Naive thymus-derived CD4-positive, alpha-beta T cell (primary cell): ENCODE results near the gene RDH13. TPM values are rescaled to one million over a fixed set of nuclear protein-coding genes. Genes with fewer than 3 reads are reported as not detected.
"Not testable (repeated sequence)": the region's sequence is repeated elsewhere in the genome, so short reads cannot be mapped to it uniquely, and the experiment has no call there.

Source experiments
- ATAC-seq: fragments of 150-1000 bp; cut with Tn5 transposase; 2 replicates; pipeline ENCODE4 v1.10.0; 2021; ENCODE audit warnings: mild to moderate bottlenecking, moderate library complexity
- CTCF ChIA-PET: fragments of 350-600 bp; sonication (Branson Sonifier 250); formaldehyde crosslinking; loops from one replicate; lab custom pipeline; 2021; ENCODE audit warnings: antibody characterized with exemption; lab: Charles Lee
- POLR2A ChIA-PET: fragments of 350-600 bp; sonication (Branson Sonifier 250); formaldehyde crosslinking; loops from one replicate; lab custom pipeline; 2021; ENCODE audit warnings: antibody characterized with exemption, inconsistent platforms; lab: Charles Lee
- DNase-seq, 9 donors: peaks; one replicate each; pipeline versions ENCODE4 v3.0.0 to v3.0.0-alpha.2; 2020 to 2022; ENCODE audit warnings: mixed read lengths in 1 of 9
- H3K27ac ChIP-seq: one replicate; pipeline ENCODE4 v1.7.0; 2013; ENCODE audit warnings: mild to moderate bottlenecking, low read depth, low read length, moderate library complexity
- H3K27me3 ChIP-seq, 2 donors: one replicate each; pipeline ENCODE4 v1.7.0; 2013; ENCODE audit warnings: low read length in 2 of 2, mild to moderate bottlenecking in 2 of 2, moderate library complexity in 2 of 2; ENCODE audit not compliant: control insufficient read depth in 2 of 2, insufficient read depth in 2 of 2
- H3K36me3 ChIP-seq, 3 experiments: 1 replicate in 2 of 3; 2 replicates in 1 of 3; pipeline ENCODE4 v1.7.0; 2013; ENCODE audit warnings: low read length in 3 of 3, mild to moderate bottlenecking in 3 of 3, moderate library complexity in 1 of 3; ENCODE audit not compliant: insufficient read depth in 3 of 3, control insufficient read depth in 2 of 3
- H3K4me1 ChIP-seq, 2 donors: one replicate each; pipeline ENCODE4 v1.7.0; 2013; ENCODE audit warnings: low read length in 2 of 2, mild to moderate bottlenecking in 2 of 2, moderate library complexity in 1 of 2; ENCODE audit not compliant: control insufficient read depth in 2 of 2, insufficient read depth in 2 of 2
- H3K4me3 ChIP-seq: 2 replicates; pipeline ENCODE4 v1.7.0; 2013; ENCODE audit warnings: mild to moderate bottlenecking, low read length
- H3K9me3 ChIP-seq, 3 experiments: 1 replicate in 2 of 3; 2 replicates in 1 of 3; pipeline ENCODE4 v1.7.0; 2013; ENCODE audit warnings: low read length in 3 of 3; ENCODE audit not compliant: control insufficient read depth in 2 of 3
- H3K27ac Mint-ChIP-seq, 9 donors: one replicate each; pipeline ENCODE4 v1.8.0; 2020 to 2022; ENCODE audit warnings: mixed read lengths in 9 of 9, mild to moderate bottlenecking in 8 of 9, moderate library complexity in 5 of 9, inconsistent platforms in 2 of 9
- H3K27me3 Mint-ChIP-seq, 5 donors: one replicate each; pipeline ENCODE4 v1.8.0; 2021 to 2022; ENCODE audit warnings: mixed read lengths in 5 of 5, mild to moderate bottlenecking in 1 of 5
- H3K36me3 Mint-ChIP-seq, 5 donors: one replicate each; pipeline ENCODE4 v1.8.0; 2020 to 2022; ENCODE audit warnings: mixed read lengths in 5 of 5, mild to moderate bottlenecking in 3 of 5, inconsistent platforms in 1 of 5
- H3K4me1 Mint-ChIP-seq, 7 donors: one replicate each; pipeline ENCODE4 v1.8.0; 2020 to 2022; ENCODE audit warnings: mixed read lengths in 7 of 7, mild to moderate bottlenecking in 3 of 7, inconsistent platforms in 1 of 7
- H3K4me3 Mint-ChIP-seq, 10 donors: one replicate each; pipeline ENCODE4 v1.8.0; 2020 to 2022; ENCODE audit warnings: mild to moderate bottlenecking in 10 of 10, mixed read lengths in 10 of 10, moderate library complexity in 6 of 10, inconsistent platforms in 2 of 10
- H3K9me3 Mint-ChIP-seq, 11 donors: one replicate each; pipeline ENCODE4 v1.8.0; 2020 to 2022; ENCODE audit warnings: mixed read lengths in 11 of 11, mild to moderate bottlenecking in 4 of 11, inconsistent platforms in 1 of 11, moderate library complexity in 1 of 11
- intact Hi-C, 2 donors: fragments of 100-400 bp; cut with micrococcal nuclease; formaldehyde crosslinking; loops; one replicate each; pipeline ENCODE4 v1.15.1; 2023
- polyA plus RNA-seq, 2 donors: library from polyadenylated mRNA; unstranded; fragments of 300-500 nt; fragmentation: Illumina TruSeq; gene quantifications; one replicate each; pipeline ENCODE4 v1.2.3, GENCODE V29; 2021
- total RNA-seq, 6 experiments: library from RNA in 5 of 6; stranded (reverse) in 5 of 6; gene quantifications; 1 replicate in 5 of 6; 2 replicates in 1 of 6; pipeline ENCODE4 v1.2.3 and lab custom pipeline; 2021 to 2026

The RDH13 gene, protein sequence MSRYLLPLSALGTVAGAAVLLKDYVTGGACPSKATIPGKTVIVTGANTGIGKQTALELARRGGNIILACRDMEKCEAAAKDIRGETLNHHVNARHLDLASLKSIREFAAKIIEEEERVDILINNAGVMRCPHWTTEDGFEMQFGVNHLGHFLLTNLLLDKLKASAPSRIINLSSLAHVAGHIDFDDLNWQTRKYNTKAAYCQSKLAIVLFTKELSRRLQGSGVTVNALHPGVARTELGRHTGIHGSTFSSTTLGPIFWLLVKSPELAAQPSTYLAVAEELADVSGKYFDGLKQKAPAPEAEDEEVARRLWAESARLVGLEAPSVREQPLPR
- total RNA-seq (10 to 100 TPM; 14.5 to 24.8 (median 19.0) TPM), polyA plus RNA-seq (10 to 100 TPM in 1 of 2 donors, 1 to 10 TPM in 1; 9.4 to 24.8 TPM), total RNA-seq (lab: John Stamatoyannopoulos, UW) (15.1 reads per million, percentile 44 among the genes with 10 or more reads in this experiment)

DNA sequence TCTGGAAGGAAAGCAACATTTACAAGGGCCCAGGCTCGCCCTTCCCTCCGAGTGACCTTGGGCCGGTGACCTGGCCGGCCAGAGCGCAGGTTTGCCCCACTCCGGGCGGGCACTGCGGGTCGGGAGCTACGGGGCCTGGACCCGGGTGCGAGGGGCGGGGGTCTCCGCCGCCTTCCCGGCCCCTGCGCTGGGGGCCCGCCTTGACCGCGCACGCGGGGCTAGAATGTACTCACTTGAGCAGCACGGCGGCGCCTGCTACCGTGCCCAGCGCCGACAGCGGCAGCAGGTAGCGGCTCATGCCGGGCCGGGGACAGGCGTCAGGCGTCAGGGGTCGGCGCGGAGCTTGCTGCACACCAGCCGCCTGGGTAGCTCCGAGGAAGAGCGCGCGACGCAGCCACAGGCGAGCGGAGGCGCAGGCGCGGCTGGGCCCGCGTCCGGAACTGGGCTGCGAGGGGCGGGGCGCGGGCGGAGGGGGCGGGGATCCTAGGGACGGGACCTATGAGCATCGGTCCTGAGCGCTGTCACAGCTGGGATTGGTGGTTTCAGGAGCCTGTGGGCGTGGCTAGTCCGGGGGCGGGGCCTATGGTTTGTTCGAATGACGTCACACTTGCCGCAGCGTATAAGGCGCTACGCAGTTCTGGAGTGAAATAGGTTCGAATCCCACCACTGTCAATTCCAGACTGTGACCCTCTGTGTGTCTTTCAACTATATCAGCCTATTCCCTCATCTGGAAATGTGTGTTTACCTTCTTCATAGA, at the start of gene RDH13:
RDH13 (minus strand) TSS at position 414 of the 757 bp plus-strand sequence; CDS start at position 298, 116 bp downstream.
- peaks cover 0 to 5% (median 0%) of the 10 kb centered on the region in 11 donors for H3K9me3 Mint-ChIP-seq
- H3K27ac Mint-ChIP-seq, result peak within 1 kb of the TSS; percentile 31 to 88 (median 77)
- H3K27me3 Mint-ChIP-seq, result peaks cover 19 to 36% (median 22%) of the 10 kb centered on the region in 5 donors
- intact Hi-C loops, result loop anchor here (1.0 to 5.0 kb wide), 10 partner anchors 18 to 398 kb away; partner anchors contain the start of genes PPP1R12C (in 2 of the 2), HSPBP1 (in 1 of the 2), ISOC2 (in 1 of the 2) and UBE2S (in 1 of the 2)
- H3K36me3 ChIP-seq, result peaks cover 0 to 14% (median 0%) of the 10 kb centered on the region in 3 experiments
- H3K4me3 ChIP-seq, result peak within 1 kb of the TSS; percentile 74
- DNase-seq (peak; percentile 95 to 99 (median 97)), ATAC-seq (peak; percentile 100)
- H3K4me3 Mint-ChIP-seq, result peak within 1 kb of the TSS; percentile 65 to 94 (median 86)
- peaks cover 0 to 9% of the 10 kb centered on the region in 2 donors for H3K27me3 ChIP-seq
- H3K4me1 Mint-ChIP-seq, result peaks cover 0 to 33% (median 18%) of the 10 kb centered on the region in 7 donors
- POLR2A ChIA-PET, result interaction anchor here (0.7 to 1.1 kb wide), 5 partner anchors 17 to 269 kb away, joined by 3 to 12 read pairs (median 4); partner anchors contain the start of gene PPP1R12C
- H3K36me3 Mint-ChIP-seq, result peaks cover 0 to 17% (median 10%) of the 10 kb centered on the region in 5 donors
- H3K9me3 ChIP-seq, result no peaks in the 10 kb centered on the region
- peaks cover 7 to 10% of the 10 kb centered on the region in 2 donors for H3K4me1 ChIP-seq
- peak within 1 kb of the TSS; percentile 78 for H3K27ac ChIP-seq
- CTCF ChIA-PET, result interaction anchor here (1.0 kb wide), 1 partner anchor 13 kb away, joined by 3 read pairs; no protein-coding TSS in a partner anchor

DNA sequence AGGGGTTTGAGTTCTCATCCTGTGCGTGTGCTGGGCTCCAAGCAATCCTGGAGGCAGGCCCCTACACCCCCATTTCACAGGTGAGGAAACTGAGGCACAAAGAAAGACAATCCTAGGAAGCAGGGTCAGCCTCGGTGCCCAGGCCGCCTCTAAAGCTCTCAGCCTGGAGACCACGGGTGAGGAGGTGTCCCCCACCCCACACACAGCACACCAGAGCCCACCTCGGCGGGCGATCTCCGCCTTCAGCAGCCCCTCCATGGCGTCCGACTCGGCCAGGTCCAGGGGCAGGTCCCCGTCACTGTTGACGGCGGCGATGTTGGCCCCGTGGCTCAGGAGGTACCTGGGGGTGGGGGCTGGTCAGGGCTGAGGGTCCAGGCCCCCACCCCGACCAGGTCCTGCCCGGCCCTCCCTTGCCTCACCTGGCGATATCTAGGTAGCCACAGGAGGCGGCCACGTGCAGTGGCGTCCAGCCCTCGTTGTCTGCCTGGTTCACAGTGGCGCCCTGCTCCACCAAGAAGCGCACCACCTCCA, 49.4 kb upstream of the RDH13 start:
- Mint-ChIP-seq H3K27ac (no peak overlapping the region), H3K9me3 (peaks cover 0 to 2% (median 0%) of the 10 kb centered on the region in 11 donors), H3K4me1 (peaks cover 14 to 30% (median 21%) of the 10 kb centered on the region in 7 donors), H3K27me3 (no peaks in the 10 kb centered on the region), H3K4me3 (no peak overlapping the region), H3K36me3 (peaks cover 0 to 18% (median 9%) of the 10 kb centered on the region in 5 donors)
- H3K4me1 ChIP-seq, result peaks cover 7 to 11% of the 10 kb centered on the region in 2 donors
- peaks cover 0 to 38% (median 0%) of the 10 kb centered on the region in 3 experiments for H3K36me3 ChIP-seq
- intact Hi-C loops, result loop anchor here in 1 of 2 donors (10.0 kb wide), 1 partner anchor 998 kb away; the partner anchor contains the start of genes PRPF31 and TFPT
- ATAC-seq, result no peak
- no peak overlapping the region for H3K4me3 ChIP-seq
- POLR2A ChIA-PET, result no interaction called here
- DNase-seq, result no peak
- H3K27me3 ChIP-seq, result no peaks in the 10 kb centered on the region
- H3K9me3 ChIP-seq, result no peaks in the 10 kb centered on the region
- CTCF ChIA-PET, result no interaction called here
- H3K27ac ChIP-seq, result no peak overlapping the region

DNA sequence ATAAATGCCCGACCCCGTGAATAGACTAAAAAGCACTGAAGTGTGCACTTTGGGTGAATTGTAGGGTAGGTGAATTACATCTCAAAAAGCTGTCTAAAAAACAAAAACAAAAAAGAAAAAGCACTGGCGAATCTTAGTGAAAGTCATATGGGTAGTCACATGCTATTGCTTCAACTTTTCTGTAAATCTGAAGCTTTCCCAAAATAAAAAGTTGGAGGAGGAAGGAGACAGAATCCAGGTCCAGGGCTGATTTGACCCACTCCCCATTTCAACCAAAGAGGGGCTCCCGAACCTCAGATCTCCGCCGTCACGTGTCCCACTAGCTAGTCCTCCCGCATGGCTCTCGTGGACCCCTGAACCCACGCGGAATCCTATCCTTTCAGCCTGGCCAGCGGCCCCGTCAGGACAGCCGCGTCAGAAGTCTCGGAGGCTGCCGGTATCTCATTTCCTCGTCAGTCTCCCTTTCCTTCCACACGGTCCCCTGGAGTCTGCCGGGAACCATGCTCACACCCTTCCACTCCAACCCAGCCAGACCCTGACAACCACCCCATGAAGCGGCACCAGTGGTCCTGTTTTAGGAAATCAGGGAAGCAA, 48.4 kb upstream of the RDH13 start:
- Mint-ChIP-seq H3K9me3 (peaks cover 0 to 2% (median 0%) of the 10 kb centered on the region in 11 donors), H3K36me3 (peaks cover 0 to 21% (median 9%) of the 10 kb centered on the region in 5 donors), H3K4me3 (no peak overlapping the region), H3K4me1 (peaks cover 15 to 25% (median 17%) of the 10 kb centered on the region in 7 donors), H3K27me3 (no peaks in the 10 kb centered on the region), H3K27ac (peak overlapping the region in 1 of 9 donors; percentile 26)
- H3K4me1 ChIP-seq, result peaks cover 7 to 11% of the 10 kb centered on the region in 2 donors
- no peaks in the 10 kb centered on the region for H3K27me3 ChIP-seq
- CTCF ChIA-PET, result no interaction called here
- H3K9me3 ChIP-seq, result no peaks in the 10 kb centered on the region
- POLR2A ChIA-PET, result no interaction called here
- H3K27ac ChIP-seq, result no peak overlapping the region
- intact Hi-C loops, result loop anchor here in 1 of 2 donors (10.0 kb wide), 1 partner anchor 997 kb away; the partner anchor contains the start of genes PRPF31 and TFPT
- DNase-seq, result no peak
- no peak for ATAC-seq
- H3K36me3 ChIP-seq, result peaks cover 0 to 39% (median 0%) of the 10 kb centered on the region in 3 experiments
- H3K4me3 ChIP-seq, result no peak overlapping the region

DNA sequence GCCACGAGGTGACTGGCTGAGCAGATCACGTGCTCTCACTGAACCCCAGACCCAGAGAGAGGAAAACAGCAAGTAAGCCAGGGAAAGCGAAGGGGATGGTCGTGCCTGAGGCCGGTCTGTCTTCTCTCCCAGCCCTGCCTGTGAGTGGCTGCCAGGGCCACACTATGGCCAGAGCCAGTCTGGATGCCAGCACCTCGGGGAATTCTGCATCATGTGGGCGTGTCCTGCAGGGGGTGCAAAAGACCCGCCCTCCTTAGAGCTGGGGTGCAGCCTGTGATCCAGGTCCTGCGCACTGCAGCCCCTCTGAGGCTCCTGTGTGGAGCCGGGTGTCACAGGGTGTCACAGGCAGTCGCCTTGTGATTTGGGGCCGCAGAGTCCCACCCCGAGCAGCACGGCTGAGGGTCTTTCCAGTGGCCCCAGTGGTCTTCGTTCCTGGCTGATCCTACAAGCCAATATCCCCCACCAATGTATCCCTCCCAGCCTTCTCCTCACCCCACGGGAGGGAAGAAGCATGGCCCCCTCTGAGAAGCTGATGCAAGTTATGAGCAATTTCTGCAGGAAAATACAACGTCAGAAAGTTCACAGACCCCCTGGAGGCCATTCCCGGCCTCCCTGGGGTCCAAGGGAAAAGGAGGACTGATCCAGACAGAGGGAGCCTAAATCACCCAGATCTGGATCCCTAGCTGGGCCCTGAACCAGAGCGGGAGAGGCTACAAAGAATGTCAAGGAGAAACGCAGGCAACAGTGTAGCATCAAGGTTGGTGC, 46.8 kb upstream of the RDH13 start:
- Mint-ChIP-seq H3K36me3 (peaks cover 0 to 25% (median 13%) of the 10 kb centered on the region in 5 donors), H3K4me3 (no peak overlapping the region), H3K9me3 (peaks cover 0 to 2% (median 0%) of the 10 kb centered on the region in 11 donors), H3K27ac (no peak overlapping the region), H3K4me1 (peaks cover 0 to 9% (median 3%) of the 10 kb centered on the region in 7 donors), H3K27me3 (no peaks in the 10 kb centered on the region)
- Histone ChIP-seq H3K9me3 (no peaks in the 10 kb centered on the region), H3K4me3 (no peak overlapping the region), H3K27me3 (no peaks in the 10 kb centered on the region), H3K27ac (no peak overlapping the region), H3K4me1 (no peaks in the 10 kb centered on the region), H3K36me3 (peaks cover 0 to 45% (median 0%) of the 10 kb centered on the region in 3 experiments)
- intact Hi-C loops, result loop anchor here in 1 of 2 donors (10.0 kb wide), 1 partner anchor 995 kb away; the partner anchor contains the start of genes PRPF31 and TFPT
- ChIA-PET CTCF (no interaction called here), POLR2A (no interaction called here)
- DNase-seq (no peak), ATAC-seq (no peak)

DNA sequence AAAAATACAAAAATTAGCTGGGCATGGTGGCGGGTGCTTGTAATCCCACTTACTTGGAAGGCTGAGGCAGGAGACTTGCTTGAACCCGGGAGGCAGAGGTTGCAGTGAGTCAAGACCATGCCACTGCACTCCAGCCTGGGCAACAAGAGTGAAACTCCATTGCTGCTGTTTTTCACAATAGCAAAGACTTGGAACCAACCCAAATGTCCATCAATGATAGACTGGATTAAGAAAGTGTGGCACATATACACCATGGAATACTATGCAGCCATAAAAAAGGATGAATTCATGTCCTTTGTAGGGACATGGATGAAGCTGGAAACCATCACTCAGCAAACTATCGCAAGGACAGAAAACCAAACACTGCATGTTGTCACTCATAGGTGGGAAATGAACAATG, 44.3 kb upstream of the RDH13 start:
- H3K4me1 ChIP-seq, CTCF ChIA-PET, H3K27ac Mint-ChIP-seq, DNase-seq, H3K9me3 ChIP-seq, H3K4me3 ChIP-seq, intact Hi-C loops, H3K27me3 ChIP-seq, ATAC-seq, H3K27ac ChIP-seq, H3K27me3 Mint-ChIP-seq, H3K4me3 Mint-ChIP-seq, H3K4me1 Mint-ChIP-seq, H3K9me3 Mint-ChIP-seq, POLR2A ChIA-PET: not testable (repeated sequence)
- peaks cover 3 to 39% (median 25%) of the 10 kb centered on the region in 5 donors for H3K36me3 Mint-ChIP-seq
- peaks cover 0 to 46% (median 4%) of the 10 kb centered on the region in 3 experiments for H3K36me3 ChIP-seq
